Astrocyte of the cerebellum (primary cell): ENCODE results near the gene PCDHA1.

ENCODE experiments used
- DNase-seq: peaks from one replicate; pipeline ENCODE4 v3.0.0-alpha.2; 2011; ENCODE audit warnings: low read depth
- H3K4me3 ChIP-seq: 2 replicates; pipeline ENCODE4 v1.5.1; 2011; ENCODE audit warnings: mild to moderate bottlenecking, low read depth, low read length, moderate library complexity
- CTCF ChIP-seq: IDR thresholded peaks from 2 replicates; pipeline ENCODE4 v1.5.1; 2012; ENCODE audit warnings: low read length, low read depth, moderate library complexity, mild to moderate bottlenecking; ENCODE audit errors: missing control alignments
- in situ Hi-C: cut with HindIII; loops from 2 replicates; pipeline ENCODE4 v1.10.0; 2017; ENCODE audit warnings: low sequenced_read_pairs

The PCDHA1 gene

GRCh38 chr5:141017943-141018342, 232.0 kb downstream of the PCDHA1 start:
- in situ Hi-C loops = no loop called here
- no peak overlapping the region for H3K4me3 ChIP-seq
- no peak for TF ChIP-seq CTCF
- no peak for DNase-seq

GRCh38 chr5:141022384-141022783, 236.4 kb downstream of the PCDHA1 start:
- TF ChIP-seq CTCF = no peak
- no peak for DNase-seq
- in situ Hi-C loops = no loop called here
- no peak overlapping the region for H3K4me3 ChIP-seq

- in situ Hi-C loops = no loop called here
- no peak overlapping the region for H3K4me3 ChIP-seq
- no peak for TF ChIP-seq CTCF
- no peak for DNase-seq
Measured at GRCh38 chr5:141031006-141031405, 245.1 kb downstream of the PCDHA1 start.

- TF ChIP-seq CTCF = no peak
- no peak overlapping the region for H3K4me3 ChIP-seq
- in situ Hi-C loops = no loop called here
- no peak for DNase-seq
Measured at GRCh38 chr5:141032626-141033025, 246.7 kb downstream of the PCDHA1 start.

- no peak overlapping the region for H3K4me3 ChIP-seq
- in situ Hi-C loops = no loop called here
- no peak for TF ChIP-seq CTCF
- DNase-seq = no peak
Measured at GRCh38 chr5:141039061-141039460, 253.1 kb downstream of the PCDHA1 start.

GRCh38 chr5:141039517-141039916, 253.6 kb downstream of the PCDHA1 start:
- no peak for TF ChIP-seq CTCF
- no peak overlapping the region for H3K4me3 ChIP-seq
- DNase-seq = no peak
- in situ Hi-C loops = no loop called here
